ENCODE data around the gene DOK5. TPM values are rescaled to one million over a fixed set of nuclear protein-coding genes. Genes with fewer than 3 reads are reported as not detected.
"Not testable (repeated sequence)": the region's sequence is repeated elsewhere in the genome, so short reads cannot be mapped to it uniquely, and the experiment has no call there.

The DOK5 gene
- total and polyA plus RNA-seq, 9 donors, result 0.24 to 38.3 (median 2.4) TPM; not detected in 1

DNA sequence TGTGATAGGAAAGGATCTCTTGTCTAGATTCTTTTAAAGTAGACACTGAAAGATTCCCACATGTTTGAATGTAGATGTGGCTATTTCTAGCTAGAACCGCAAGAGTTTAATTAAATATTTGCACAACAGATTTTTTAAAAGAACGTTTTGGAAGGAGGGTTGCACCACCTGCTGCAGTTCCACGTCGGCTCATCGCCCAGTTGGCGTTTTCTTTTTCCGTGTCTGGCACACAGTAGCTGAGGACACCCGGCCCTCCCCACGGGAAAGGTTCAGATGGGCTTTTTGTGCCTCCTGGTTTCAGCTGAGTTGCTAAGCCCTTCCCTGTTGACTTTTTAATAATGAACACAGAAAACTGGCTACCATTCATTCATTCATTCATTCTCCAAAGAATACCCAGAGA is 41.8 kb upstream of the DOK5 start:
- TF ChIP-seq POLR2A (IDR thresholded peaks at IDR 0.05) (no peak), EP300 (IDR thresholded peaks at IDR 0.05) (no peak)
- TF ChIP-seq, protein P1, sequence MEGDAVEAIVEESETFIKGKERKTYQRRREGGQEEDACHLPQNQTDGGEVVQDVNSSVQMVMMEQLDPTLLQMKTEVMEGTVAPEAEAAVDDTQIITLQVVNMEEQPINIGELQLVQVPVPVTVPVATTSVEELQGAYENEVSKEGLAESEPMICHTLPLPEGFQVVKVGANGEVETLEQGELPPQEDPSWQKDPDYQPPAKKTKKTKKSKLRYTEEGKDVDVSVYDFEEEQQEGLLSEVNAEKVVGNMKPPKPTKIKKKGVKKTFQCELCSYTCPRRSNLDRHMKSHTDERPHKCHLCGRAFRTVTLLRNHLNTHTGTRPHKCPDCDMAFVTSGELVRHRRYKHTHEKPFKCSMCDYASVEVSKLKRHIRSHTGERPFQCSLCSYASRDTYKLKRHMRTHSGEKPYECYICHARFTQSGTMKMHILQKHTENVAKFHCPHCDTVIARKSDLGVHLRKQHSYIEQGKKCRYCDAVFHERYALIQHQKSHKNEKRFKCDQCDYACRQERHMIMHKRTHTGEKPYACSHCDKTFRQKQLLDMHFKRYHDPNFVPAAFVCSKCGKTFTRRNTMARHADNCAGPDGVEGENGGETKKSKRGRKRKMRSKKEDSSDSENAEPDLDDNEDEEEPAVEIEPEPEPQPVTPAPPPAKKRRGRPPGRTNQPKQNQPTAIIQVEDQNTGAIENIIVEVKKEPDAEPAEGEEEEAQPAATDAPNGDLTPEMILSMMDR (IDR thresholded peaks at IDR 0.05), result no peak
- H3K27me3 ChIP-seq, result no peaks in the 10 kb centered on the region
- no peak overlapping the region for H3K27ac ChIP-seq
- no peak overlapping the region for H3K4me3 ChIP-seq
- intact Hi-C loops (cut with DNase I), result no loop called here
- H3K36me3 ChIP-seq, result no peaks in the 10 kb centered on the region
- H3K9me3 ChIP-seq, result no peaks in the 10 kb centered on the region
- no peak for DNase-seq
- WGBS, 3 donors, result 50 to 82% (median 68%) methylated on average over 9 of the region's 9 CpGs
- H3K4me1 ChIP-seq (ENCODE audit: insufficient read depth), result no peaks in the 10 kb centered on the region

DNA sequence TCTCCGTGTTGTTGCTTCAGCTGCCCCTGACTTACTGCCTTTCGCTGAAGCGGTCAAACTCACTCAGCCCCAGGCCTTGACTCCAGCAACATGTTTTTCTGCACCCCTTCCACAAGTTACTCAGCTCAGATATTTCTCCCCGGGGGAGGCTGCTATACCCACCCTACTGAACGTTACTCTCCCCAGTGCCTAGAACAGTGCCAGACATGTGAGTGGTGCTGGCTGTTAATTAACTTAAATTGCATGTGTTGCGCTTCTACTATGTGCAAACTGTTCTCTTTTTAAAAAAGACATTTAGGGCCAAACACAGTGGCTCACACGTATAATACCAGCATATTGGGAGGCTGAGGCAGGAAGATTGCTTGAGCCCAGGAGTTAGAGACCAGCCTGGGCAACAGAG is 41.2 kb upstream of the DOK5 start:
- H3K27me3 ChIP-seq, result no peaks in the 10 kb centered on the region
- TF ChIP-seq EP300 (IDR thresholded peaks at IDR 0.05) (no peak), POLR2A (IDR thresholded peaks at IDR 0.05) (no peak)
- TF ChIP-seq, protein P1 (IDR thresholded peaks at IDR 0.05), result no peak
- H3K4me1 ChIP-seq (ENCODE audit: insufficient read depth), result no peaks in the 10 kb centered on the region
- no peaks in the 10 kb centered on the region for H3K9me3 ChIP-seq
- WGBS, 3 donors, result 79 to 81% (median 81%) methylated on average over 7 of the region's 7 CpGs
- H3K36me3 ChIP-seq, result no peaks in the 10 kb centered on the region
- intact Hi-C loops (cut with DNase I), result no loop called here
- H3K4me3 ChIP-seq, result no peak overlapping the region
- no peak overlapping the region for H3K27ac ChIP-seq
- DNase-seq, result no peak

DNA sequence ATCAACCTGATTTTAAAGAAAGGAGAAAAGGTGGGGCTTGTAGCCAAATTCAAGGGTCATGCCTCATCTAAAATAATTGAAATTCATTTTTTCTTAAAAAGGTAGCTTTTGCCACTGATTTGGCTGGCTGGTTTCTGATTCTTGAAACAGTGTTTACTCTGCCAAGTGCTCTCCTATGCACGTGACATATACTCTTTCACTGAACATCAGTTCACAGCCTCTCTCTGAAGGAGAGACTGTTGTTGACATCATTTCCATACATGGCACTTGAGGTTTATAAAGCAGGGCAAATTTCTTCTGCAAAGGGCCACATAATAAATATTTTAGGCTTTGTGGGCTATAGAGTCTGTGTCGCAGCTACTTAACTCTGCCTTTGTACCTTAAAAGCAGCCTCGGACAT is 40.4 kb upstream of the DOK5 start:
- Histone ChIP-seq H3K27me3 (no peaks in the 10 kb centered on the region), H3K27ac (no peak overlapping the region), H3K4me1 (ENCODE audit: insufficient read depth) (no peaks in the 10 kb centered on the region), H3K36me3 (no peaks in the 10 kb centered on the region), H3K9me3 (no peaks in the 10 kb centered on the region), H3K4me3 (no peak overlapping the region)
- TF ChIP-seq POLR2A (IDR thresholded peaks at IDR 0.05) (no peak), EP300 (IDR thresholded peaks at IDR 0.05) (no peak)
- TF ChIP-seq, protein P1 (IDR thresholded peaks at IDR 0.05), result no peak
- DNase-seq, result no peak
- intact Hi-C loops (cut with DNase I), result no loop called here
- 90 to 94% (median 92%) methylated on average over 3 of the region's 3 CpGs for WGBS, 3 donors

DNA sequence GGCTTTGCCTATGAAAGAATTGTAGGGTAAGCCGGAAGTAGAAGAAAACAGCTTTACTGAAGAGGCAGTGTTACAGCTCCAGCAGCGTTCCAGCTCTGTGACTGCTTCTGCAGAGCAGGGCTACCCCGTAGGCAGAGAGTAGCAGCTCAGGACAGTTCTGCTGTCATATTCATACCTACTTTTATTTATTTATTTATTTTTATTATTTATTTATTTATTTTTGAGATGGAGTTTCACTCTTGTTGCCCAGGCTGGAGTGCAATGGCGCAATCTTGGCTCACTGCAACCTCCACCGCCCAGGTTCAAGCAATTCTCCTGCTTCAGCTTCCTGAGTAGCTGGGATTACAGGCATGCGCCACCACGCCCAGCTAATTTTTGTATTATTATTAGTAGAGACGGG is 39.0 kb upstream of the DOK5 start:
- DNase-seq; intact Hi-C loops (cut with DNase I); H3K27me3 ChIP-seq; H3K4me1 ChIP-seq (ENCODE audit: insufficient read depth); H3K27ac ChIP-seq; H3K36me3 ChIP-seq; H3K9me3 ChIP-seq; H3K4me3 ChIP-seq: not testable (repeated sequence)
- 90 to 93% (median 92%) methylated on average over 8 of the region's 8 CpGs for WGBS, 3 donors

DNA sequence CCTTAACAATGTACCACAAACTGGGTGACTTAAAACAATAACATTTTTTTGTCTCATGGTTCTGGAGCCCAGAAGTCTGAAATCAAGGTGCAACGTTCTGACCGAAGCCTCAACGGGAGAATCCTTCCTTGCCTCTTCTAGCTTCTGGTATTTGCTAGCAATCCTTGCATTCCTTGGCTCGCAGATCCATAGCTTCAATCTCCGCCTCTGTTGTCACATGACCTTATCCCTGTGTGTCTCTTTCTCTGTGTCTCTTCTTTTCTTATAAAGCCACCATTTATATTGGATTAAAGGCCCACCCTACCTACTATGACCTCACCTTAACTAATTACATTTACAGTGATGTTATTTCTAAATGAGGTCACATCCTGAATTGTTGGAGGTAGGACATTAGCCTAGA is 37.2 kb upstream of the DOK5 start:
- Histone ChIP-seq H3K27ac (no peak overlapping the region), H3K4me3 (no peak overlapping the region), H3K9me3 (no peaks in the 10 kb centered on the region), H3K36me3 (no peaks in the 10 kb centered on the region), H3K4me1 (ENCODE audit: insufficient read depth) (no peaks in the 10 kb centered on the region), H3K27me3 (no peaks in the 10 kb centered on the region)
- intact Hi-C loops (cut with DNase I), result no loop called here
- 79 to 82% (median 81%) methylated on average over 5 of the region's 5 CpGs for WGBS, 3 donors
- no peak for DNase-seq
- TF ChIP-seq POLR2A (IDR thresholded peaks at IDR 0.05), result no peak

DNA sequence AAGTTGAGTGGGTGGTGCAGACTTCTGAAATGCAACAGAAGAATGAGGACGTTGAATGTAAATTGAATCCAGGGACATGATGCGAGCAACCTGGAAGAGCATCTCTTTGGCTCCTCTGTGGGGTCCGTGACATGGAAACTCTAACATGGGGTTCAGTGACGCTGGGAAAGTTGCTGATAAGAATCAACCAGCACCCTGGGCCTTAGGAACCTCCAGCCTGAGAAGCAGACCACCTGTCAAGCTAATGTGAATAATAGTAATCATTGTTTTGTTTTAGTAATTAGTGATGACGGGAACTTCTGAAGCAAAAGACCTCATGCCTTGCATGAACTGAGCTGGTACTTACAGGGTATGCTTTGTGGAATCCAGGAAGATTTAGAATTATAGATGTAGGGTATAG is 25.2 kb upstream of the DOK5 start:
- H3K9me3 ChIP-seq, result no peaks in the 10 kb centered on the region
- TF ChIP-seq, protein P1 (IDR thresholded peaks at IDR 0.05), result no peak
- TF ChIP-seq POLR2A (IDR thresholded peaks at IDR 0.05) (no peak), EP300 (IDR thresholded peaks at IDR 0.05) (no peak)
- 62 to 78% (median 71%) methylated on average over 5 of the region's 5 CpGs for WGBS, 3 donors

More for the DNA sequence above, 25.2 kb upstream of the DOK5 start:
- H3K4me3 ChIP-seq, result no peak overlapping the region
- H3K36me3 ChIP-seq, result no peaks in the 10 kb centered on the region
- no peak for DNase-seq
- intact Hi-C loops (cut with DNase I), result no loop called here
- H3K27me3 ChIP-seq, result no peaks in the 10 kb centered on the region
- no peaks in the 10 kb centered on the region for H3K4me1 ChIP-seq (ENCODE audit: insufficient read depth)
- no peak overlapping the region for H3K27ac ChIP-seq

All from ovary (tissue), 9 donors.